GM21619 (cell line): ENCODE data around the gene DOCK2.
A peak's percentile ranks its signal among the peaks of the same experiment; 100 is the strongest.

Source experiments
- ATAC-seq: cut with Tn5 transposase; IDR thresholded peaks from one replicate; pipeline ENCODE4 v1.9.1; 2021; ENCODE audit not compliant: unreplicated experiment

Gene DOCK2

DNA sequence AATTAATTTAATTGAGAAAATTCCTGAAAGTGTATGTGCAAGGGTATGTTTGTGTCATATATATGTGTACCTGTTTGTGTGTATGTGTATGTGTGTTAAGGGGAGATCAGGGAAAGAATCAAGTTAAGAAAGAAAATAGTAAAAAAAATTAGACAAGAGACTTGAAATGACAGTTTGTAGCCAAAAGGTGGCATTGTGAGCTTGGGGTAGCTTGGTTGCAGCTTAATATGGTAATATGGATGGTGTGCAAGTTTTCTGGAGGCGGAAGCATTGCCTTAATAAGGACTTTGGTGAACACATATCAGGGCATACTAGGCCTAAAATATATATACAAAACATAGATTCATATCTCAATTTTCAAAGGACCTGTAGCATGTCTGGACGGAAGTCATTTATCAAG lies 213.3 kb downstream of the DOCK2 start:
- no peak for ATAC-seq

DNA sequence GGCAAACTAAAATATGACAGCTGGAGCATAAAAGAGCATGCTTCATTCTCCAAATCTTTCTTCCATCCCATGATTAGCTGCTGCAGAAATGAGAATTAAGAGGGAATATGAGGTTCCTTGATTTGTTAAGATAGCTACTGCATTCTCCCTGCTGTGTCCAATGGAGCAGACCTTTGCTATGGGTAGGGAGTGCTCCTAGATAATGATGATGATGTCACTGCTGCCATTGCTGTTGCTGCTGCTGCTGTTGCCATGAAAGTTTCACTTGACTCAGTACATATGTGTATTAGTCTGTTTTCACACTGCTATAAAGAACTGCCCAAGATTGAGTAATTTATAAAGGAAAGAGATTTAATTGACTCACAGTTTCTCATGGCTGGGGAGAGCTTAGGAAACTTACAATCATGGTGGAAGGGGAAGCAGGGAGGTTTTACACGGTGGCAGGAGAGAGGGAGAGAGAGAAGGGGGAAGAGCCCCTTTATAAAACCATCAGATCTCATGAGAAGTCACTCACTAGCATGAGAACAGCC lies 214.3 kb downstream of the DOCK2 start:
- ATAC-seq = no peak

DNA sequence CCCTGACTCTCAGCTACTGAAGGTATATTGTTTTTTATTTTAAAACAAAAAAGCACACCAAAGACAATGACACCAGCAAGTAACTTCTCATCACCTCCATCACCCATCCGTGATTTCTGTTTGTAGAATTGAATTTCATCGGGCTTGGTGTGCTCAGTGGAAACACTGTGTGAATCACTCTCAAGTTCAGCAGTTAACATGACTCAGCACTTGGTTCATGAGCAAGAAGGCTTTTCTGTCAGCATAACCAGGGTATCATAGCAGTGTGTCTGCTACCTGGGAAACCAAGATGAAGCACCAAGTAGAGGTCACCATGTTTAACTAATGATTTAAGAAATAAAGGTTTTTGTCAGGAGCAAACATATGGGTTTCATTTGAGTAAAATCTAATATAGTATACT lies 219.5 kb downstream of the DOCK2 start:
- no peak for ATAC-seq

DNA sequence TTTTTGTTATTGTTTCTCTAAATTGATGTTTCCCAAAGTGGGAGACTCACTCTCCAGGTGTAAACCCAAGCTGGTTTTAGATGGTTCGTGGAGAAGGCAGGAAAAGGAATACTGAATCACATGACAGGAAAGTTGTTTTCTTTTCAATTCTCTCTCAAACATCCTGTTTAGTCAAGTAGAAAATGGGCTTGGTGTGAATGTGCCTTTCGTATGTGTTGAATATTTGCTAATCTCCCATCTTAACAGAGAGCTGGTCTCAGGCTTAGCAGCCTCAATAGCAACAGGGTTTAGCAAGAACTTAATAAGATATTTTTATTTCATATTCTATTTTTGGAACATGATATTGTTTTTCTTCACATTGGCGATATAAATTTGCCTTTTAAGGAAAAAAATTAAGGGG lies 223.5 kb downstream of the DOCK2 start:
- peak; percentile 68 for ATAC-seq

DNA sequence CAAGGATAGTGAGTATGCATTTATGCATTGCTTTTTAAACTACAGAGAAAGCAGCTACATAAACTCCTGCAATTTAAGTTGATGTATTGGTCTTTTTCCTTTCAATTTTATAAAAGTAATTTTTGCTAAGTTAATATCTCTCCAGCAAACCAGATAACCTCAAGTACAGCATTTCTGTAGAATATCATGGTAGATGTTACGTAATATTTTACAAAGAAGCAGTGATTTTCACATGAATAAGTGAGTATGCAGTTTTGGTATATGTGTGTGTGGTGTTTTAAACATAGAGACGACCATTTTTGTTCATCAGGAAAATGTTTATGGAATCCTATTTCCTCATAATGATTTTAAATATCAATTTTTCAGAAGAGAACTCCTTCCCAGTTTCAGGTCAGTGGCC lies 224.4 kb downstream of the DOCK2 start:
- no peak for ATAC-seq

DNA sequence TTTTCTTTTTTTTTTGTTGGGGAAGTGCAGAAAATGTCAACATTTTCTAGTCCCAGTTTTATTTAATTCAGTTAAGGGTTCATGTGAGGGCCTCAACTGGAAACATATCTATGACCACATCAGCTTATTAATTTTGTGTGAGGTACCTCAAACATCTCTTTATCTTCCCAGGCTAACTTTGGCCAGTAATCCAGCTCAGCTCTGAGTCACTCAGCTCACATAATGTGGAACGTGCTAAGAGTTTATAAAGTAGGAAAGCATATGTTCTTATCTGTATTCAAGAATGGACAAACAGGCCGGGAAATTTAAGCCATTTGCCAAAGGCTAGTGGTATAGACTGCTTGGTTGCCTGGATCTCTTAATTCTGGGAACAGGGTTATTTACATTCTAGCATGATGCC lies 224.9 kb downstream of the DOCK2 start:
- ATAC-seq = no peak

DNA sequence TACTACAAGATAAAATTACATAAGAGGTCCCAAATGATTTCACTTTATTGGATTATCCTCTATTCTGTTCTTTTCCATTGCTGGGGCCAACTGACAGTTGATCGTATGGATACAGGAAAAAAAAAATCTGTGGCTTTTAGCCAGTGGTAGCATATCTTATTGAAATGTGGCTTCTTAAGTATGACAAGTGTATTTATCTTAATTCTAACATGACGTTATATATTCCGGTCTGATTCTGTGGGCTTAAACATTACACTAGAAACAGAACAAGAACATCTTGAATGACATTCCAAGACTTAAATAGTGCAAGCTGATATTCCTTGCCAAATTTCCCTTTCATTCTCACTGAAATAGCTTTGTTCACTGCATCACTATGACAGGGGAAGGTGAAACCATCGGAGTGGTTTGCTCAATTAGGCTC lies 225.3 kb downstream of the DOCK2 start:
- ATAC-seq = no peak

DNA sequence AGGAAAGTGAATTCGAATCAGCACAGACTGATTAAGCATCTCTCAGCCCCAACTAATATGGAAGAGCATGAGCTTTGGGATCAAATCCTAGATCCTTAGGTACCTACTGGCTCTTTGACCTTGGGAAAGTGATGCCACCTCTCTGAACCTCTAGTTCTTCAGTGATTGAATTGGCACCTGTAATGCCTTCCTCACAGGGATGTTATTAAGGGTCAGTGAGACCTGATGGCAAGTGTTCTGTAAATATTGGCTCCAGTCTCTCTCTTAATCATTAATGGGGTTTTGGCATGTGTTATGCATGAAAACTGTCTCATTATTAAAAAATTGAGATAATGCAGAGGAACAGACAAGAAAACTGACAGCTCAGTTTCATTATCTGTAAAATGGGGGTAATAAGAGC lies 227.4 kb downstream of the DOCK2 start:
- no peak for ATAC-seq

DNA sequence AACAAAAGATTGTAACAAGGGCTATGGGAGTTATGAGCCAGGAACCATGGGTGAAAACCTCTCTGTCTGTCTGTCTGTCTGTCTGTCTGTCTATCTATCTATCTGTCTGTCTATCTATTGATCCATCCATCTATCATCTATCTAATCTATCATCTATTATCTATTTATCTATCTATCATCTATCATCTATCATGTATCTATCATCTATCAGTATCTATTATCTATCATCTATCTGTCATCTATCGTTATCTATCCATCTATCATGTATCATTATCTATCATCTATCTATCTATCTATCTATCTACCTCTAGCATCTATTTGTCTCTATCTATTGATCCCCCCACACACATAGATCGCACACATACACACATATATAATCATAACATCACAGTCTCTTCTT lies 230.3 kb downstream of the DOCK2 start:
- ATAC-seq = no peak

DNA sequence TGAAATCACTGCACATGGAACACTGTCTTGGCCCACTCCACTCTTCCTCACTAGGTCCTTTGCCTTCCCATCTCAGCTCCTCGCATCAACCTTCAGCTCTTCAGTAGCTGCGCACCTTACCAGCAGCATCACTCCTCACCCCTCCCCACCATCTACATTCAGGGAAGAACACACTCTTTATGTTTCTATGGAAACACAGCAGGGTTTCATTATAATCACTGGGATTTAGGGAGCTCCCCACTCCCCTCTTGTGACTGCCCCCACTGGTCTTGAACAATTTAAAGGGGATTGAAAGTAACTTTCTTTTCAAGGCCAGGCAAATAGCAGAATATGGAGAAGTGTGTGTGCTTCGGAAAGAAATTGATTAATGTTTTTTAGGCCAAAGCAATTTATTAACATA lies 232.0 kb downstream of the DOCK2 start:
- no peak for ATAC-seq

DNA sequence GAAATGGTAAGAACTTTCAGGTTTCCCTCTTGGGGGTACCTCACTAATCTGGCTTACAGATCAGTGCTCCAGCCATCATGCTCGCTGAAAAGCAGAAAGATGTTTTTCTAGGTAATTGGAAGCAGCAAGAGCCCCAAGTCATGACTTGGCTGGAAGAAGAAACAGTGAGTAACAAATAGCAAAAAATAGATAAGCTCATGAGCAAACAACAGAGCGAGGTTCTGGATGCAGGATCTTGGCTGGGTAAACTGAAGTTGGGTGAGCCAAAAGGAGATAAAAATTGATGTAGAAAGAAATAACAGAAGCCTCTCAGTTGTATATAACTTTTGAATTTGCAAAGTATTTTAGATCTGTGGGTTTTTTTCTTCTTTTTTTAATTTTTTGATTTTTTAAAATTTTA lies 233.1 kb downstream of the DOCK2 start:
- ATAC-seq = no peak

DNA sequence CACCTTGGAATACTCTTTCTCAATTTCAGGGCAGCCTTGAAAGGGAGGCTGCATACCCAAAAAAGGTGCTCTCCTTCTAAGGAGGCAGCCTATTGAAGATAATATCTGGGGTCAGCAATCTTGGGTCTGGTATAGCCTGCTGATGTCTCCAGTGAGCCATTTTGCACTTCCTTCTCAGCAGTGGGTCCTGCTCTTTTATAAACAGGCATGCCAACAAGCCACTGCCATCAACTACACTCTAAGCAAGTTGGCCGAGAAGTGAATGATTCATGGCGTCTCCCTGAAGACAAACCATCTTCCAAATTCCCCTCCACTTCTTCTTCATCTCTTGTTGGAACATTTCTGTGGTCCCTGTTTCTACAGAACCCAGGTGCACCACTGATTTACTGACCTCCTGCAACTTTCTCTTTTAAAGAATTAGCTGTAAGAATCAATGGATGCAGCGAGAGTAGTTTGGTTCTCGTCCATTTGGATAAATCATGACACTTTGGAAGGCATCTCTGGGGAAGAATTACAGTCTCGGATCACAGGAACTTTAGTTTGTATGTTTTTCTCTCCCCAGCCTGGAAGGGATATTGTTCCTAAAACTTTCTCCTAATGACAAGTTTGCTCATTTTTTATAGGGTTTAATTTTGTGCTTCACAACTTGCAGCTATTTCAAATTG lies 234.9 kb downstream of the DOCK2 start:
- no peak for ATAC-seq

DNA sequence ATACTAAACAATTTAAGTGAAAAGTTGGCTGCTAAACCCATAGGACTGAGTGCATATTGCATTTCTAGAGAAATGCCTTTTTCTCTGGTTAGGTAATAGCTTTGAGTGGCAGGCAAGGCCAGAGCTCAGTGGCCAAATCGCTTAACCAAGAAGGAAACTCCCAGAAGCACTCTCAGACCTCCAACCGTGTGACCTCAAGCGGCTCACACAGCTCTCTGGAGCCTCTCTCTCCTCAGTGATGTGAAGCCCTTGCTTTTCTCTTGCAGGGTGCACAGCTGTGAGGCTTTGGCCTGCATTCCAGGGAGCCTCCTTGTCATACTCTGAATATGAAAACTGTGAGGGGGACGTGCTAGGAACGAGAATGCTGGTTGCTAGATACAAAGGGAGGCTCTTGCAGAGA lies 236.6 kb downstream of the DOCK2 start:
- ATAC-seq = no peak

DNA sequence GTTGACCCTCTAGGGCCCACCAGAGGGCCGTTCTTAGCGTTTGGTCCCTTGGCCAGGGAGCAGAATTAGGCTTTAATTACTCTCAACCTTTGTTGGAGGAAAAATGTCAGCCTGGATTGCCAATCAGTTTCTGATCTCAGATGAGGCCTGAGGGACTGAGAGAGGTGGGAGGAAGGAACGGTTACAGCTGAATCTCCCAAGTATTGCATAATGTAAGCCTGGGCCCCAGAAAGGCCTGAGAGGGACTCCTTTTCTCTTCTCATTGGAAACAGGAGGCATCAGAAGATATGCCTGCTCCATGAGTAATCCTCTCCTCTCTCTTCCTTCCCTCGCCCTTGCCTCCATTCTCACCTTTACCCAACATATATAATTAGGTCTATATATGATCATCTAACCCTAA lies 237.5 kb downstream of the DOCK2 start:
- no peak for ATAC-seq

DNA sequence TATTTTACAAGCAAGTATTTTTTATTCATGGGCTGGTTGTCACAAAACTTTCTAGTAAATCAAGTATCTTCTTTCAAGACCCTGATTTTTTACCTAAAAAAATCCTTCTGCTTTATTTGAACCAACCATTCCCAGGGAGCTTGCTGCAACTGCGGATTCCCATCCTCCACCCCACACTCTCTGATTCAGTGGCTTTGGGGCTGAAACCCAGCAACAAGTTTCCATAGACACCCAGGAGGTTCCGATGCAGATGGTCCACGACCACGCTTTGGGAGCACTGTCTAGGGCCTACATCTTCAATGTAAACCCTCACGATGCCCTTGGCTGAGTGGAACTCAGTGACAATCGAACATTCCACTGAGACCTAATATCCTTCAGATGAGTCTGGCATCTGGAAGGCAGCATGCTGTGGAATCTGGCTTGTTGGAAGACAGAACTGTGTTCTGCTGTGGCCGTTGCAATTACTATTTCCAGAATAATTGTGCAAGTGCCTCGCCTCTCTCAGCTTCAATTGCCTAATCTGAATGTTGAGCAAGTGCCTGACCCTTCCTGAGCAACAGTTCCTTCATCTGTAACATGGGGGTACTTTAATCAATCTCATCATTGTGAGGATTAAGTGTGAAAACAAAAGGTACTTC lies 238.1 kb downstream of the DOCK2 start:
- ATAC-seq = no peak

DNA sequence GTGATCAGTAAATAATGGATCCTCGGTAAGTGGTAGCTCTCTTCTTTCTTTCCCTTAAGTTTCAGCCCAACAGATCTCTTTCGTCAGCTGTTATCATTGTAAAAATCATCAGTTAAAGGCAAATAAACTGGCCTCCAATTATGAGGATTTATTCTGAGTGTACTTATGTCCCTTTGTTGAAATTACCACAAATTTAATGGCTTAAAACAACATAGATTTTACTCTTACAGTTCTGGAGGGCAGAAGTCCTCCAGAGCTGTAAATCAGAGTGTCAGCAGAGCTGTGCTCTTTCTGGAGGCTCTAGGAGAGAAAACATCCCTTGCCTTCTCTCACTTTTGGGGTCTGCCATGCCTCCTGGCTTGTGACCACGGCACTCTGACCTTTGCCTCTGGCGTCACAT lies 238.7 kb downstream of the DOCK2 start:
- no peak for ATAC-seq

DNA sequence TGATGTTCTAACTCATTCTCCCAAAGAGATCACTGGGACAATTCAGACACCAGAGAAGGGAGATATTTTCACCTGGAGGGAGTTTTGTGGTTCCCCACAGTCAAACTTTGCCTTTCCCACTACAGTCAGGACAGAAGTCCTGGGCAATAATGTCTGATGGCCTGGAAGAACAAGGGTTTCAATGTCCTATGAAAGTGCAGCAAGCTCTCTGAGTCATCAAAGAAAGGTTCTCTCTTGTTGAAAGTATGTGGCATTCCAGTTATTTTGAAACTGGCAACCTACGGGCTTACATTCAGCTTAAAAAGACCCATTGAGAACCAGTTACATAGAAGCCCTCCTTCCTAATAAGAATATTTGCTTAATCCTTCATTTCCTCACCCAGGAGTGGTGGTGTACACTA lies 239.3 kb downstream of the DOCK2 start:
- no peak for ATAC-seq

DNA sequence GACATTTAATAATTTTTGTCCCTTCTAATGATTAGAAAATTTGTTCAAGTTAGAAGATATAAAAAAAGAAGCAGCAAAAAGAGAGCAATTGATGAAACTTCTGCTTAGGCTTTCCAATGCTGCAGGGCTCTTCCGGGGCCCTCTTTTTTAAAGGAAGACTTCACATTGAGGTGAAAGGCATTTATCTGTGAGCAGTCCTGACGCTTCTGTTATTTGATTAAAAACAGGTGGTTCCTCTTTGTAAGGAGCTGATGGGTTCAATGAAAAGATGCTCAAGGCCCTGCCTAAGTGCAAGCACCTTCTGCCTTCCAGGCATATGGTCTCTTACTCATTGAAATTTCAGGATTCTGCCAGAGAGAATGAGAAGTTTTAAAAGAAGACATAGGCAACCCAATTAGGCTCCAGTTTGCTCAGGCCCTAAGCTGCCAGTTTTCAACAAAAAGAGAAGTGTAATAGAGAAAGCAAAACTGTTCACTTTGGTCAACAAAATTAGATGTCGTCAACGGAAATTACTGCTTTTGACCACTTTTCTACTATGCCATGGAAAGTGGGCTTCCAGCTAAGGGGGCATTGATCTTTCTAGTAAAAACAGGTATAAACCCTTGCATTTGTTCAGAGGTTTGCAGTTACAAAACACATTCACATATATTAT lies 243.1 kb downstream of the DOCK2 start:
- ATAC-seq = no peak

DNA sequence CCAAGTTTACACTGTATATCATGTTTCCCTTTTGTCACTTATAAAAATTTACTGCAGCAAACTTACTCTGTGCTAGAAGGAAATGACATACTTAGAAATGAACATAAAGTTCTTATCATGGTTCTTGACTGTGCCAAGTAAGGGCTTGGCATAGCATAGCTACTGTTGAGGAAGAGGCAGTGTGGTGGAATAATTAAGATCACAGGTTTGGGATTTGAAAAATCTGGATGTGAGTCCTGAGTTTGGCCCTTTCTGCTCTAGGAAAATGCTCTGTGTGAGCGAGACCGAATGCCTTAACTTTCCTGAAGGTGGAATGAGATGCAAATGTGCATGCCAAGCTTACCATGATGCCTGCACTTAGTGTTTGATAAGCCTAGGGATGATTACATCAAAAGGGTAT lies 243.7 kb downstream of the DOCK2 start:
- no peak for ATAC-seq

DNA sequence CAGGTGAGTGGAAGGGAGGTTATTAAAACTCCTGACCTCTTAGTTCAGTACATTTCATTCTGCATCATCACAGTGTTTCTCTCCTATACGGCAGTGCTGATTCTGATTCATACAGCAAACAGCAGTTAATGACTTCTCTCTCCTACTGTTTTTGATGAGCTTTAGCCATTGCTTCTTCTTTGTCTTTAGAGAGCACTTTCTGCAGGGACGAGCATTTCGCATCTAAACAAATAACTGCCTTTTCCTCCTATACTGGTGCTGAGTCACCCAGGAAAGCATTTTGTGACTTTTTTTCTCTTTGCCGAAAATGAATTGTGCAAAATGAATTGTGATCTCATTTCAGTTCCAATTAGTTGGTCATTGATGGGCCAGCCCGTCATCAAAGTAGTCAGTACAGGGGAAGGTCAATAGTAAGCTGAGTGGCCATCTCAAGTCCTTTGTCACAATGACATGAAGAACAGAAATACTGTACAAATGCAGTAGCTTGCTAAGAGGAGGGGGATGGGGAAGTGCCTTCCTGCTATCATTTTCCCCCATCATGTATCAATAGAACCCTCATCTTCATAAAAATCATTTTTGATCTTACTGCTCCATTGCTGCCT lies 244.7 kb downstream of the DOCK2 start:
- no peak for ATAC-seq

DNA sequence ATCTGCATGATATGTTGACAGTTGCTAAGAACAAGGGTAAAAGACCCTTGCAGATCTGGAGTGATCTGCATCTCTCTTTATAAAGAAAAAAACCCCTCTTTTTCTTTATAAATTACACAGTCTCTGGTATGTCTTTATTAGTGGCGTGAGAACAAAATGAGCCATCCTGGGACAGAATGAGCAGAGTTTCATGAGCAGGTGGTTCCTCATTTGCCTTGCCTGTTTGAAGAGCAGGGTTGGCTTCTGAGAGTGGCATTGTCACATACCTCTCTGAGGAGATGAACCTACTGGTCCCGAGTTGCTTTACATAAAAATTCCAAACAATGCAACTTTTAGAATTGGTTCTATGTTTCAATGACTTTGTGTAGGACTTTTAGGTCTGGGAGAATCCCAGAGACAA lies 249.0 kb downstream of the DOCK2 start:
- no peak for ATAC-seq

DNA sequence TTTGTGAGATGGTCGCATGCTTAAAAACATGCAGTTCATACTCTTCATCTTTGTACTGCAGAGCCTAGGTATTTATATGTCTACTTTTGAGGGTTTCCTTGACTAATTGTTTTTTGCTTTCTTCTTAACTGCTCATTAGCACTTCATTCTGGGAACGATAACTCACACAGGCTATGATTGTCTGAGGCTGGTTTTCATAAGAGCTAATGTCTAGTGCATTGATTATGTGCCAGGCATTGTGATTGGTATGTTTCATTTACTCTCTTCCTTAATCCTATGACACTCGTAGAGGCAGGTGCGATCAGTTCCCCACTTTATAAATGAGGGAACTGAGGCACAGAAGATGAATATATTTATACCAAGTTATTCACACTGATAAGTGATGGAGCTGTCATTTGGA lies 249.6 kb downstream of the DOCK2 start:
- no peak for ATAC-seq
